Measurements from ENCODE around the gene ST3GAL4. TPM values are rescaled to one million over a fixed set of nuclear protein-coding genes. Genes with fewer than 3 reads are reported as not detected.

ST3GAL4 gene
- total RNA-seq, 2 donors from 2014 or later: 123 to 304 TPM

GRCh38 chr11:126407682-126408288 is 52.3 kb downstream of the ST3GAL4 start:
- Histone ChIP-seq H3K36me3 (peaks cover 6% of the 10 kb centered on the region), H3K9me3 (no peaks in the 10 kb centered on the region), H3K4me3 (peak overlapping the region; percentile 37), H3K27ac (no peak overlapping the region), H3K4me1 (peaks cover 8% of the 10 kb centered on the region), H3K9ac (ENCODE audit: low read depth in 2 of 2, low read length in 2 of 2) (no peak overlapping the region), H3K27me3 (no peaks in the 10 kb centered on the region)
- no peak for TF ChIP-seq CTCF (IDR thresholded peaks at IDR 0.05)
- intact Hi-C loops (cut with DNase I): no loop called here
- no peak for DNase-seq

- intact Hi-C loops (cut with DNase I): no loop called here
- no peak overlapping the region for H3K27ac ChIP-seq
- peaks cover 6% of the 10 kb centered on the region for H3K4me1 ChIP-seq
- peak overlapping the region; percentile 37 for H3K4me3 ChIP-seq
- no peak overlapping the region for H3K9ac ChIP-seq (ENCODE audit: low read depth in 2 of 2, low read length in 2 of 2)
- H3K36me3 ChIP-seq: peaks cover 6% of the 10 kb centered on the region
- H3K27me3 ChIP-seq: no peaks in the 10 kb centered on the region
- no peak for DNase-seq
- no peak for TF ChIP-seq CTCF (IDR thresholded peaks at IDR 0.05)
- H3K9me3 ChIP-seq: no peaks in the 10 kb centered on the region
Observed at GRCh38 chr11:126408496-126408895, 53.0 kb downstream of the ST3GAL4 start.

- no peaks in the 10 kb centered on the region for H3K9me3 ChIP-seq
- H3K27ac ChIP-seq: no peak overlapping the region
- intact Hi-C loops (cut with DNase I): no loop called here
- H3K36me3 ChIP-seq: peaks cover 6% of the 10 kb centered on the region
- no peak for DNase-seq
- H3K27me3 ChIP-seq: no peaks in the 10 kb centered on the region
- H3K9ac ChIP-seq (ENCODE audit: low read depth in 2 of 2, low read length in 2 of 2): no peak overlapping the region
- H3K4me3 ChIP-seq: no peak overlapping the region
- peaks cover 6% of the 10 kb centered on the region for H3K4me1 ChIP-seq
- no peak for TF ChIP-seq CTCF (IDR thresholded peaks at IDR 0.05)
Observed at GRCh38 chr11:126408901-126409619, 53.6 kb downstream of the ST3GAL4 start.

GRCh38 chr11:126409620-126409985 is 54.1 kb downstream of the ST3GAL4 start:
- Histone ChIP-seq H3K36me3 (peaks cover 6% of the 10 kb centered on the region), H3K4me3 (no peak overlapping the region), H3K27me3 (no peaks in the 10 kb centered on the region), H3K9me3 (no peaks in the 10 kb centered on the region), H3K4me1 (peaks cover 6% of the 10 kb centered on the region), H3K27ac (no peak overlapping the region), H3K9ac (ENCODE audit: low read depth in 2 of 2, low read length in 2 of 2) (no peak overlapping the region)
- TF ChIP-seq CTCF (IDR thresholded peaks at IDR 0.05): no peak
- intact Hi-C loops (cut with DNase I): no loop called here
- DNase-seq: no peak

- H3K9ac ChIP-seq (ENCODE audit: low read depth in 2 of 2, low read length in 2 of 2): no peak overlapping the region
- intact Hi-C loops (cut with DNase I): no loop called here
- no peak for TF ChIP-seq CTCF (IDR thresholded peaks at IDR 0.05)
- peaks cover 6% of the 10 kb centered on the region for H3K4me1 ChIP-seq
- no peaks in the 10 kb centered on the region for H3K27me3 ChIP-seq
- H3K27ac ChIP-seq: peak overlapping the region; percentile 34
- DNase-seq: no peak
- H3K36me3 ChIP-seq: peaks cover 6% of the 10 kb centered on the region
- H3K4me3 ChIP-seq: no peak overlapping the region
- H3K9me3 ChIP-seq: no peaks in the 10 kb centered on the region
Observed at GRCh38 chr11:126410649-126411048, 55.2 kb downstream of the ST3GAL4 start.

Data from colonic mucosa (tissue), 4 donors.